Activated CD8-positive, alpha-beta memory T cell treated with anti-CD3 and anti-CD28 coated beads for 48 hours (primary cell): ENCODE results near the gene GRID2.

ENCODE experiments used
- DNase-seq, 3 experiments: peaks; one replicate each; pipeline ENCODE4 v3.0.0-alpha.2; 2020; ENCODE audit warnings: low read depth in 2 of 3, low spot score in 2 of 3

GRID2 gene

DNA sequence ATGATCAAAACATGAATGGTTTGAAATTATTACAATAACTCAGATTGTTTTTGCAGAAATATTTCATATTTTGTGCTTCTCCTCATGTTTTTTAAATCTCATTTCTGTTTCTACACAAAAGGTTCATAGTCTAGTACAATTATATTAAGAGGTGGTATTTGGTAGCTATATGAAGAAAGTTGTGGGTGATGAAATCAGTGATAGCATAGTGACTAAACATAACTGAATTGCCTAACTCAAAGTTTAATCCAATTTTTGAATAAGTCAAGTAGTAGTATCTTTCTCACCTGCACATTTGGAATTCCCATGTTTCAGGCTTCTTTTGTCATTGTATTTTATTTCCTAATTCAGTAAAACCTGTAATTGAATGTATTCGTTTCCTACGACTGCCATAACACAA, 648.7 kb downstream of the GRID2 start:
- DNase-seq = no peak

- DNase-seq = no peak
Observed at GRCh38 chr4:92952897-92953296, 649.1 kb downstream of the GRID2 start.

DNA sequence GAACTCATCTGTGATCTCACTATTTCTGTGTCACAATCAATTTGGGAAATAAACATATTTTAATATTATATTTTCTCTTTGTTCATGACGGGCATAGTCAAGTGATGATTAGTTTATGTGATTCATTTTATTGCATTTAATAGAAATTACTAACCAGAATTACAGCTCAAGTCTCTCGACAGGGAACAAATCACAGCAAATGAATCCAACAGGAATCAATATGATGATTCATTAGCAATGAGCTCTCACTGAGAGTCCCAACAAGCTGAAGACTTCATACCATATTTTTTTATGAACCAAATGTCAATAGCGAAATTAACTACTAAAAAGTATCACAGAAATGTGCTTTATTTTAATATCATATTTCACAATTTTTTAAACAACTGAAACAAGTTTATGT, 649.7 kb downstream of the GRID2 start:
- DNase-seq = no peak

DNA sequence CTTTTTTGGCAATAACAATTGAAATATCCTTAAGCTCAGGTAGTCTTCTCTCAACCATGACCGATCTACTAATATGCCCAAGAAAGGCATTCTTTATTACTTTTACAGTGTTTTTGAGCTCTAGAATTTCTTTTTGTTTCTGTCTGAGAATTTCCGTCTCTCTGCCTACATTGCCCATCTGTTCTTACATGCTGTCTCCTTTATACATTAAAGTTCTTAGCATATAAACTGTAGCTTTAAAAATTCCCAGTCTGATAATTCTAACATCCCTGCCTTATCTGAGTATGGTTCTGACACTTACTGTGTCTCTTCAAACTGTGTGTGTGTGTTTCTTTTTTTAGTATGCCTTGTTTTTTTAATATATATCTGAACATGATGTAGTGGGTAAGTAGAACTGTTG, 658.1 kb downstream of the GRID2 start:
- DNase-seq = no peak

GRCh38 chr4:92962831-92963230, 659.1 kb downstream of the GRID2 start:
- DNase-seq = no peak

GRCh38 chr4:92968556-92968955, 664.8 kb downstream of the GRID2 start:
- DNase-seq = no peak

GRCh38 chr4:92968996-92969395, 665.2 kb downstream of the GRID2 start:
- no peak for DNase-seq

DNA sequence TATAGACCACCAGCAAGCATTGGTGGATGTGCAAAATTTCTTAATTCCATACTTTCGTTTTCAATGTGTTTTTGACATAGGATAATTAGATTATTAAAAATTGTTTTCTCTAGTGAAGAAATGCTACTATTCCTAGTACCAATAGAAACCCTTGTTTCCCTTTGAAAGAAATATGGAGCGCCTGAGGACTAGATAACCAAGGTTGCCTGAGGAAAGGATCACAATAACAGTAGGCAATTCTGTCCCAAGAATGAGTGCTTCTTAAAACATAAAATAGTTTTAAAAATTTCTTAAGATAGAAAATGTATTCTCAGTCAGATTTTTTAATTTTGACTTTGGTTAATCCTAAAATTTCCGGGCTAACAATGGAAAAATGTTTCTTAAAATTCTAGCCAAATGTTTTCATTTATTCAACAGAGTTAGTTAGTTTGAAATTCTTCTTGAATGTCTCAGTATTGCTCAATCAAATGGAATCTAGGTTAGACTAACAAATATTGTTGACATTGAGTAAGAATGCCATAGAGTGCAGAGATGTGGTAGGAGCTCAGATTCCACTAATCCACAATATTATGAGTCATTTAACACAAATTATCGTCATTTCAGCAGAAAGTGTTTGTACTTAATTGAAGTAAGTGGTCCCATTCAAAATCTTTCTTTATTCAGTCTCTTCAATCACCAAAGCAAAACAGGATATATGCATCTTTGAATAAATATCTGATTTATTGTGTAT, 666.0 kb downstream of the GRID2 start:
- DNase-seq = no peak

DNA sequence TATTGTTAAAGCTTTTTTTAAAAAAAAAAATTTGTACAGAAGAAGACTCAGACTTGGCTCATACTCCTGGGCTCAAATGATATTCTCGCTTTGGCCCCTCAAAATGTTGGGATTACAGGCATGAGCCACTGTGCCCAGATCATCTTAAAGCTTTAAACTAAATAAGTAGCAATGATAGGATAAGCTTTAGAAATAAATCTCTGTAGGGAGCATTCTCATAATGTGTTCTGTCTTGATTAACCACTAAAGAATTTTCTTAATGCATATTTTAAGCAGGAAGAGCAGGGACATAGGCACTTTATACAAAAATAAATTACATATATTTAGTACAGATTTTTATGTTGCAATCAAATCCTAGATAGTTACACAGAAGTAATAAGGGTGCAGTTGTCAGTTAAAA, 667.2 kb downstream of the GRID2 start:
- DNase-seq = no peak

- DNase-seq = no peak
Observed at GRCh38 chr4:92988301-92988700, 684.5 kb downstream of the GRID2 start.

DNA sequence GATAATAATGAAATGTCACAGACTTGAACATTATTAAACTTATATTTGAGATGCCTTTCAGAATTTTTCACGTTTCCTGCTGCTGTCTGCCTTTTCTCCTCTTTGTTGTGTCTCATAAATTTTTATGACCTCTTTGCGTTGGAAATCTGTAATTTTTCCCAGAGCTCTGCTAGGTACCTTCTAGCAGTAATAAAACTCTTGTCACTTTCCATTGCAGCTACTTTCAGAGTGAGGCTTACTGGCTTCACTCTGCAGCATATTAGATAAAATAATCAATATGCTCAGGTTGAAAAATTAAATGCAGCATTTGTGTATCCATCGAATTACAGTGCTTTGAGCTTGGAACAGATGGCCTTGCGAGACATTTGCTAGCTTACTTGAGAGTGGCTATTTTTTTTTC, 689.0 kb downstream of the GRID2 start:
- no peak for DNase-seq

DNA sequence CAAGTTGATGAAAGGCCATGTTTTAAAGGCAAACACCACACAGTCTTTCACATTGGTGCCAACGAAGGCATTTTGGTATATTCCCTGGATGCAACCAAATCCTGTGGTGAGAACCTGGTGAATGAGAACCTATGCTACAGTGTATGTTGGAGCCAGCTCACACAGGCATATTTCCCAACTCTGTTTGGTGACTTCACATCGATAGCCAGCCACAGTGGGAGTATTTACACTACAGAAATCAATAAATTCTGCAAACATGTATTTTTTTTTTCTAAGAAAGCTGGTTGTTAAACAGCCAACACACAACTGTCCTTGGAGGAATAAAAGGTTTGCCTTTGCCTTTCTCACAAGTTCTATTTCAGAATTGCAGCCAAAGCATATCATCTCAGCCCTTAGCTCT, 691.0 kb downstream of the GRID2 start:
- DNase-seq = no peak

- no peak for DNase-seq
Observed at GRCh38 chr4:92996533-92996932, 692.8 kb downstream of the GRID2 start.

DNA sequence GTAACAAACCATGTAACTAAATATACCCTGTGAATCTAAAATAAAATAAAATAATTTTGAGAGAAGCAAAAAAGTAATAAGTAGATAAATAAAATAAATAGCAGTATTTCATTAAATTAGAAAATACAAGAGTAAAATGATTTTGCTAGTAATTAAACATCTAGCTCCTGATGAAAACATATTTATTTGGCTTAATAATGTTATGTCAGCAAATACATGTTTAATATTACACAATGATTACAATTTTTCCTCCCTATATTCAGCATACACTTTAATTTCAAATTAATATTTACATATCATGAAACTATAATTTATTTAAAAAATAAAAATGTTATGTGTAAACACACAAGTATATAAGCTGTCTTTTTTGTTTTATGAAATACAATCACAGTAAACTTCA, 697.1 kb downstream of the GRID2 start:
- DNase-seq = no peak

DNA sequence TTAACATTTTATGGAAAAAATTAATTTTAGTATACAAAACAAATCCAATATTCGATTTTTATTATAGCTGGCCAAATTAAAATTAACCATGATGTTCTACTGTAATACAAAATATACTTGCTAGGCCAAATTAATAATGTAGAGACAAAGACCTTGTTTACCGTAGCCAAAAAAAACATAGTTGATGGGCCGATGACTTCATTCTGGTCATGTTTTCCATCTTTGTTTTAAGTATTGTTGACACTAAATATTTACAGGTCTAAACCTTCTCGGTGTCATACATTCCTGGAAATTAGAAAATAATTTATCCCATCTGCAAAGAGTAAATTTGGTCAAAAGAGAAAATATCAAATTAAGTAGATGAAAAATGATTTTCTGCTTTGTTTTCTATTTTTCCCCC, 698.5 kb downstream of the GRID2 start:
- no peak for DNase-seq

GRCh38 chr4:93016350-93016749, 712.6 kb downstream of the GRID2 start:
- no peak for DNase-seq

DNA sequence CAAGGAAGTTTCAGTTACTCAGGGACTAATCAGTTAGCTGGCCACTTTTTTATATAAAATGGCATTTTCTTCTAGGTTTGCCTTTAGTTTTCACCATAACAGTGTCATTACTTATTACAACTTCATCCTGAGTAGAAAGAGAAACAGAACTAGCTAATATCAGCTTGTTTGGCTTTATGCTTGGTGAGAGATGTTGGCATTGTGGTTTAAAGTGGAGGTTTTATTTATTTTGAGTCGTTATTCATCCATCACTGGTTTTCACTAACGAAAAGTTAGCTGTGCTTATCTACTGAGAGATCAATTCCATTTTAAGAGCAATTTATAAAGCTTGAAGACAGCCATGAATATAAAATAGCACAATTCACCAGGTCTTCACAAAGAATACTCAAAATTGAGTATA, 714.5 kb downstream of the GRID2 start:
- no peak for DNase-seq

- DNase-seq = no peak
Observed at GRCh38 chr4:93018806-93019205, 715.0 kb downstream of the GRID2 start.

DNA sequence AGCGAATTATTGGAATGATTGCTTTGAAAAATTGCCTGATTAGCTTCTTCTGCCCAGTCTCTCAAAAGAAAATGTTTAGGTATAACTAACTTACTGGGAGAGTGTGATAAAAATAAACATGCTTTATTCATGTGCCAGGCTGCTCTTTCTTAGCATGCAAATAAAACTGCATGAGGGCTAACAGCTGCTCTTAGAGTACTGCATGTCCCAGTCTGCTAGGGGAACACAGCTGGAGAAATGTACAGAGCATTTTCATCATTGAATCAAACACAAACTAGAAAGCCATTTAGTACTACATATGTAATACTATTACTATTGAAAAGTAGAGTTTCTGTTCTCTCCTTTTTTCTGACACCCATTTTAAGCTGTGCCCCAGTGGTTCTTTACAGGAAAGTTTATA, 726.0 kb downstream of the GRID2 start:
- no peak for DNase-seq

DNA sequence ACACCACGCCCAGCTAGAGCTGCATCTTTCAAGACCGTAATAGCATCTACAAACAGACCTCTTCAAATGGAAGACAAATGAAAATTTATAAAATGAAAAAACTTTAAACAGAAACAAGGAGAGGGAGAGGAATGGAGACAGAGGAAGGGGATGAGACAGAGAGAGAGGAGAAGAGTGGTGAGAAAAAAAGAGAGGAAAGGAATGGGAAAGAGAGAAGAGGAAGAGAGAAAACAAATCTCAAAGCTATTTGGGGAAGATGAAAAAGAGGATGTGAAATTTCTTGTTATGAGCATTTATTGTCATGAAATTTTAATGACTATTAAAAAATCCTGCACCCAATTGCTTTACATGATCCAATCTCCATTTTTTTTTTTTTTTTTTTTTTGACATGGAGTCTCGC, 726.9 kb downstream of the GRID2 start:
- no peak for DNase-seq

- no peak for DNase-seq
Observed at GRCh38 chr4:93031431-93032098, 727.8 kb downstream of the GRID2 start.

GRCh38 chr4:93042746-93043145, 739.0 kb downstream of the GRID2 start:
- DNase-seq = no peak

- no peak for DNase-seq
Observed at GRCh38 chr4:93053140-93053539, 749.4 kb downstream of the GRID2 start.
